ENCODE data around the gene ARHGEF10L.
A peak's percentile ranks its signal among the peaks of the same experiment; 100 is the strongest.

Gene ARHGEF10L

DNA sequence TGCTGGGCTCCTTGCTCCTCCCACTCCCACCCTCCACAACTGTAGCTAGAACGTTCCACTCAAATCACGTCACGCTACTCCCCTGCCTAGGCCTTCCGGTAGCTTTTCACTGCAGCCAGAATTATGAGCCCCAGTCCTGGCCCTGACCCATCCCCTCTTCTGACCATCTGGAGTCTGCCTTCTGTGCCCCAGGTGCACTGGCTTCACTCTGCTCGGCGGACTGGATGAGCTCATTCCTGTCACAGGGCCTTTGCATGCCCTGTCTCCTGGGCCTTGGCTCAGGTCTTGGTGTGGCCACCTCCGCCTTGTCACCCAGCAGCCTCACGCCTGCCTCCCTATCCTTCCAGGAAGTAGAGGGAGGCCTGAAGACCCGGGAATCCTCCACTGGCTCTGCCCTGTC lies 153.1 kb downstream of the ARHGEF10L start:
- POLR2A ChIA-PET = no interaction called here
- TF ChIP-seq, protein P1, sequence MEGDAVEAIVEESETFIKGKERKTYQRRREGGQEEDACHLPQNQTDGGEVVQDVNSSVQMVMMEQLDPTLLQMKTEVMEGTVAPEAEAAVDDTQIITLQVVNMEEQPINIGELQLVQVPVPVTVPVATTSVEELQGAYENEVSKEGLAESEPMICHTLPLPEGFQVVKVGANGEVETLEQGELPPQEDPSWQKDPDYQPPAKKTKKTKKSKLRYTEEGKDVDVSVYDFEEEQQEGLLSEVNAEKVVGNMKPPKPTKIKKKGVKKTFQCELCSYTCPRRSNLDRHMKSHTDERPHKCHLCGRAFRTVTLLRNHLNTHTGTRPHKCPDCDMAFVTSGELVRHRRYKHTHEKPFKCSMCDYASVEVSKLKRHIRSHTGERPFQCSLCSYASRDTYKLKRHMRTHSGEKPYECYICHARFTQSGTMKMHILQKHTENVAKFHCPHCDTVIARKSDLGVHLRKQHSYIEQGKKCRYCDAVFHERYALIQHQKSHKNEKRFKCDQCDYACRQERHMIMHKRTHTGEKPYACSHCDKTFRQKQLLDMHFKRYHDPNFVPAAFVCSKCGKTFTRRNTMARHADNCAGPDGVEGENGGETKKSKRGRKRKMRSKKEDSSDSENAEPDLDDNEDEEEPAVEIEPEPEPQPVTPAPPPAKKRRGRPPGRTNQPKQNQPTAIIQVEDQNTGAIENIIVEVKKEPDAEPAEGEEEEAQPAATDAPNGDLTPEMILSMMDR (IDR thresholded peaks at IDR 0.05; ENCODE audit: insufficient read depth, low read length, missing control alignments) = no peak
- CTCF ChIA-PET = interaction anchor here (1.2 to 7.2 kb wide), 3 partner anchors 31 to 217 kb away, joined by 3 to 51 read pairs (median 3); no protein-coding TSS in a partner anchor
- no peak for DNase-seq (ENCODE audit: low read depth, low spot score)
- H3K4me3 ChIP-seq (ENCODE audit: low read depth, low read length) = no peak overlapping the region

DNA sequence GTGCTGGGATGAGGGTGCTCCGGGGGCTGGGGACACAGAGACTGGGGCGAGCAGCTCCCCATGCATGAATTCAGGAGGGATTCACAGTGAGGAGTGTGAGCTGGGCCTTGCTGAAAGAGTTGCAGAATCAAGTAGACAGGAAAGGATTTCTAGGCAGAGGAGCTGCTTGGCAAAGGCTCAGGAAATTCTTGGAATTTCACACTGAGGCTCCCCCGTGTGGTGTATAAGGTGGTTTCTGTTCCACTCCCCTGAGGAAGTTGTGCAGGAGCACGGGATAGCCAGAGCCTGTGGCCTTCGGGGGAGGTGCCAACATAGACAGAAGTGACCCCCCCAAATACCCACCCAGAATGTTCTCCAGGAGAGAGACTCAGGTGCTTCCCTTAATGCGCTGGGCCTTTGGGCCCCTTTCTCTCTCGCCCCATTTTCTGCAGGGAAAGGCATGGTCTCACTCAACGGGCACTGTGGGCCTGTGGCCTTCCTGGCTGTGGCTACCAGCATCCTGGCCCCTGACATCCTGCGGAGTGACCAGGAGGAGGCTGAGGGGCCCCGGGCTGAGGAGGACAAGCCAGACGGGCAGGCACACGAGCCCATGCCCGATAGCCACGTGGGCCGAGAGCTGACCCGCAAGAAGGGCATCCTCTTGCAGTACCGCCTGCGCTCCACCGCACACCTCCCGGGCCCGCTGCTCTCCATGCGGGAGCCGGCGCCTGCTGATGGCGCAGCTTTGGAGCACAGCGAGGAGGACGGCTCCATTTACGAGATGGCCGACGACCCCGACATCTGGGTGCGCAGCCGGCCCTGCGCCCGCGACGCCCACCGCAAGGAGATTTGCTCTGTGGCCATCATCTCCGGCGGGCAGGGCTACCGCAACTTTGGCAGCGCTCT lies 157.2 kb downstream of the ARHGEF10L start:
- TF ChIP-seq, protein P1 (IDR thresholded peaks at IDR 0.05; ENCODE audit: insufficient read depth, low read length, missing control alignments) = peak; percentile 63
- POLR2A ChIA-PET = no interaction called here
- H3K4me3 ChIP-seq (ENCODE audit: low read depth, low read length) = no peak overlapping the region
- DNase-seq (ENCODE audit: low read depth, low spot score) = peak; percentile 38
- CTCF ChIA-PET = interaction anchor here (0.6 to 7.2 kb wide), 20 partner anchors 9 to 221 kb away, joined by 3 to 51 read pairs (median 5); no protein-coding TSS in a partner anchor

DNA sequence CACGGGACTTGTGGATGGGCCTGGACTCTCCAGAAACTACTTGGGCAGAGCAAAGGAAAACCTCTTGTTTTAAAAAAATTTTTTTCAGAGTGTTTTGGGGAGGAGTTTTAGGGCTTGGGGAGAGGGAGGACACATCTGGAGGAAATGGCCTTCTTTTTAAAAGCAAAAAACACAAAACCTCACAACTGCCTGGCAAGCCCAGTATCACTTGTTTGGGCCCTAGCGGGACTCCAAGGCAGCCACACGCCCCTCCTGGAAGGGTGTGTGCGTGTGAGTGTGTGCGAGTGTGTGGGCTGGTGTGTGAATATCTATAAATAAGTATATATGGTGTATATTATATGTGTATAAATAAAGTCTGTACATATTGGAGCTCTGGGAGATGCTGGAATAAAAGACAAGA lies 158.0 kb downstream of the ARHGEF10L start:
- no peak for DNase-seq (ENCODE audit: low read depth, low spot score)
- TF ChIP-seq, protein P1 (IDR thresholded peaks at IDR 0.05; ENCODE audit: insufficient read depth, low read length, missing control alignments) = no peak
- no peak overlapping the region for H3K4me3 ChIP-seq (ENCODE audit: low read depth, low read length)
- POLR2A ChIA-PET = no interaction called here
- CTCF ChIA-PET = interaction anchor here (0.7 to 7.2 kb wide), 8 partner anchors 9 to 44 kb away, joined by 3 to 51 read pairs (median 4); no protein-coding TSS in a partner anchor

DNA sequence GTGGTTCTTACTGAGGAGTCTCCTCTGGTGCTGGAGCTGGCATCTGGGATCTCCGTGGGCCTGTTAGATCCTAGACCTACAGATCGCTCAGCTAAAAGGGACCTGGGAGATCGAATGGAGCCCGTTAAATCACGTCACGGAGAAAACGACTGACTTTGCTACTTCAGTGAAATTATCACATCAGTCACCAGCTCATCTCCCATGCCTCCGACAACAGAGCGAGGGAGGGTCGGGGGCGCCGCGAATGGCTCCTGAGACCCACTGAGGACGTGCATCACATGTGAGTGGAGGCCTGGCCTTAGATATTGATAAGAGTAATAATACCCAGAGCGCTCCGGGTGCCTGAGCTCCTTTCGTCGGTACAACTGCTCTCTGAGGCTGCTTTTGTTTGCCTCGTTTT lies 160.1 kb downstream of the ARHGEF10L start:
- no peak overlapping the region for H3K4me3 ChIP-seq (ENCODE audit: low read depth, low read length)
- DNase-seq (ENCODE audit: low read depth, low spot score) = no peak
- ChIA-PET CTCF (interaction anchor here (7.2 kb wide), 1 partner anchor 38 kb away, joined by 51 read pairs; no protein-coding TSS in a partner anchor), POLR2A (no interaction called here)
- TF ChIP-seq, protein P1 (IDR thresholded peaks at IDR 0.05; ENCODE audit: insufficient read depth, low read length, missing control alignments) = no peak

DNA sequence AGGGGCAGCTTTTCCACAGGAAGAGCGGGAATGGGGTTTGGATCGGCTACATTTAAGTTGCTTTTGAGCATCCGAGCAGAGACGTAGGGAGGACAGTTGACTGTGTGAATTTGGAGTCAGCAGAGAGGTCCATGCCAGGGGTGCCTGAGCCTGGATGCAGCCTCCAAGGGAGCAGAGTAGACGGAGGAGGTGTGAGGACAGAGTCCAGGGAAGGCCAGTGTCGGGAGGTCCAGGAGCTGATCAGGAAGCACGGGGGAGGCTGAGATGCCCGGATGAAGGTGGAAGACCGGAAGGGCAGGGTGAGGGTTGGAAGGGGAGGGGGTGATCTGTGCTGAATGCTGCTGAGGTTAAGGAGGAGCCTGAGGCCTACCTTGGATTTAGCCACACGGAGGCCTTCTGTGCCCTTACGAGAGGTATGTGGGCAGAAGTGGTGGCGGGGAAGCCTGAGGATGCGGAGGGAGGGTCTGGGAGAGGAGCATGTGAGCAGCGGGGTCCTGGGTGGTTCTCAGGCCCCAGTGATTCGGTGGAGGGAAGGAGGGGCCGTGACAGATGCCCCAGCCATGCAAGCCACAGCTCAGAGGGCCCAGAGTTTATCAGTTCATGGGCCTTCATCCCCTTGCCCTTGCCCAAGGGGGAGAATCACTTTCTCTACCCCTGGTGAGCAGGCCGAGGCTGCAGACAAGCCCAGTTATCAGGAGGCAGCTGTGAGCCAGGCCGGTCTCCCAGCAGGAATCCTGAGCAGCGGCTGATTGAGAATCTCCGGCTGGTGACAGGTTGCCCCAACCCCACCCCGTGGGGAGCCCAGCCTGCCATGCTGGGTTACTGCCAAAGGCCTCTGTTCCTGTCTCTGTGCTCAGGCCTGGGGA lies 161.7 kb downstream of the ARHGEF10L start:
- DNase-seq (ENCODE audit: low read depth, low spot score) = no peak
- ChIA-PET POLR2A (no interaction called here), CTCF (no interaction called here)
- TF ChIP-seq, protein P1 (IDR thresholded peaks at IDR 0.05; ENCODE audit: insufficient read depth, low read length, missing control alignments) = no peak
- no peak overlapping the region for H3K4me3 ChIP-seq (ENCODE audit: low read depth, low read length)

DNA sequence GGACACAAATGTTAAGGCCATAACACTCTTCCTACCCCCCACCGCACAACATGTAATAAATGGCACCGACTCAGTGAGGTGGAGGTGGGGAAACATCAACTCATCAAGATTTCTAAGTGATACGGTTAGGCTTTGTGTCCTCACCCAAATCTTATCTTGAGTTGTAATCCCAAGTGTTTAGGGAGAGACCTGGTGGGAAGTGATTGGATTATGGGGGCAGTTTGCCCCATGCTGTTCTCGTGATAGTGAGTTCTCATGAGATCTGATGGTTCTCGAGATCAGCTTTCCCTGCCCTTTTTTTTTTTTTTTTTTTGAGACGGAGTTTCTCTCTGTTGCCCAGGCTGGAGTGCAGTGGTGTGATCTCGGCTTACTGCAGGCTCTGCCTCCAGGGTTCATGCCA lies 164.7 kb downstream of the ARHGEF10L start:
- no peak overlapping the region for H3K4me3 ChIP-seq (ENCODE audit: low read depth, low read length)
- ChIA-PET CTCF (no interaction called here), POLR2A (no interaction called here)
- DNase-seq (ENCODE audit: low read depth, low spot score) = no peak
- TF ChIP-seq, protein P1 (IDR thresholded peaks at IDR 0.05; ENCODE audit: insufficient read depth, low read length, missing control alignments) = no peak

All from AG04449 (cell line).